GM12801 (cell line): ENCODE measurements around the gene IGF2BP3.

ENCODE experiments used
- CTCF ChIP-seq: IDR thresholded peaks from one replicate; pipeline ENCODE4 v1.5.1; 2011; ENCODE audit warnings: control low read depth; ENCODE audit not compliant: insufficient read length; ENCODE audit errors: extremely low read depth

IGF2BP3 gene

GRCh38 chr7:23261843-23262452 is 208.3 kb downstream of the IGF2BP3 start:
- TF ChIP-seq CTCF: no peak

DNA sequence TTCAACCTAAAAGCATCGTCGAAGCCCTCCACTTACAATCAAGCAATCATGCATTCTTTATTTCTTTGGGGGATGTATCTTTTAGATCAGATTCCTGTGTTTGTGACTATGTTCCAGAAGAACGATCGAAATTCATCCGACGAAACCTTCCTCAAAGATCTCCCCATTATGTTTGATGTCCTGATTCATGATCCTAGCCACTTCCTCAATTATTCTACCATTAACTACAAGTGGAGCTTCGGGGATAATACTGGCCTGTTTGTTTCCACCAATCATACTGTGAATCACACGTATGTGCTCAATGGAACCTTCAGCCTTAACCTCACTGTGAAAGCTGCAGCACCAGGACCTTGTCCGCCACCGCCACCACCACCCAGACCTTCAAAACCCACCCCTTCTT is 209.9 kb downstream of the IGF2BP3 start:
- TF ChIP-seq CTCF: no peak
